HG03103 (cell line): ENCODE data around the gene IRAK1.
A peak's percentile ranks its signal among the peaks of the same experiment; 100 is the strongest.

Experiments
- ATAC-seq: cut with Tn5 transposase; IDR thresholded peaks from one replicate; pipeline ENCODE4 v1.9.1; 2021; ENCODE audit warnings: low read depth; ENCODE audit not compliant: unreplicated experiment

Gene IRAK1

GRCh38 chrX:154022108-154022507 is 2.4 kb upstream of the IRAK1 start:
- no peak for ATAC-seq

GRCh38 chrX:154021131-154021611 is 1.5 kb upstream of the IRAK1 start:
- ATAC-seq = no peak

DNA sequence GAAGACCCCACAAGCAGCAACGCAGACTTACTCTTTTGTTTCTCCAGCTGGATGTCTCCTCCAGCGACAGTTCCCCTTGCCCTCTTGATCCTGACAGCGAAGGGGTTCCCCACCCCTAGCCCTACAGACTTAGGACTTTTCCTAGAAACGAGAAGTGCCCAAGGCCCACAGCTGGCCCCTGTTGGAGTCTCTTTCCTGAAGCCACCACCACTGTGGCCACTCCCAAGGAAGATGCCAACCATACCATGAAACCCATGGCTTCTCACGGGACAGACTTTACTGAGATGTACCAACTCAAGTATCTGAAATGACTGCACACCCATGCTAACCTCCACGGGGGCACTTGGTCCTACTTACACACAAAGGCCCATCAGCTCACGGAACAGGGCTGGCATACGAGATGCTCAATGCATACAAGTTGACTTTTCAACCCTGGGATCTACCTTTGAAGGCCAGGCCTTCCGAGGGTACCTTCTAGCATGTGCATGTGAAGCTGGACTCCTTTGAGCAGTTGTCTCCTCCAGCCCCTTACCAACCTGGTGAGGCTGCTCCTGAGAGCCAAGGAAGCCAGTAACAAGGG is 924 bp upstream of the IRAK1 start:
- no peak for ATAC-seq

DNA sequence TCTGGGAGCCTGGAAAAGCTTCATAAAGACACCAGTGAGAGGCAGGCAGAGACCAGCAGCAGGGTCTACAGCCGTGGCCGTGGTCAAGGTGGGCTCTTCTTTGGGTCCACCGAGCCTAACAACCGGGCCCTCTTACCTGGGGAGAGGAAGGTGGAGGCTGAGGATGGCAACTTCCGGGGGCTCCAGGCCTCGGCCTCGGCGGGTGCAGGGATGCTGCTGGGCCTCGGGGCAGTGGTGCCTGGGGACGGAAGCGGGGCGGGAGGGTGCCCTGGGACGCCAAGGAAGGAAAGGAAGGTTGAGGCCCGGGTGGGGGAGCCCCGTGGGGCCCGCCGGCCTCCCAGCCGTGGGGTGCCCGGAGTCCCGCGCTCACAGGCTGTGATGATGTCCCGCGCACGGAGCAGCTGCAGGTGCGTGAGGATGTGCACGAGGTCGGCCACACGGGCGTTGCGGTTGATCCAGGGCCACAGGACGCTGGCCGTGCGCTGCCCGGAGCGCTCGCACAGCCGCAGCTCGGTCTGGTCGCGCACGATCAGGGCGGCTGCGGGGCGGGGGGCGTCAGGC is 561 bp downstream of the IRAK1 start:
- peak; percentile 14 for ATAC-seq

DNA sequence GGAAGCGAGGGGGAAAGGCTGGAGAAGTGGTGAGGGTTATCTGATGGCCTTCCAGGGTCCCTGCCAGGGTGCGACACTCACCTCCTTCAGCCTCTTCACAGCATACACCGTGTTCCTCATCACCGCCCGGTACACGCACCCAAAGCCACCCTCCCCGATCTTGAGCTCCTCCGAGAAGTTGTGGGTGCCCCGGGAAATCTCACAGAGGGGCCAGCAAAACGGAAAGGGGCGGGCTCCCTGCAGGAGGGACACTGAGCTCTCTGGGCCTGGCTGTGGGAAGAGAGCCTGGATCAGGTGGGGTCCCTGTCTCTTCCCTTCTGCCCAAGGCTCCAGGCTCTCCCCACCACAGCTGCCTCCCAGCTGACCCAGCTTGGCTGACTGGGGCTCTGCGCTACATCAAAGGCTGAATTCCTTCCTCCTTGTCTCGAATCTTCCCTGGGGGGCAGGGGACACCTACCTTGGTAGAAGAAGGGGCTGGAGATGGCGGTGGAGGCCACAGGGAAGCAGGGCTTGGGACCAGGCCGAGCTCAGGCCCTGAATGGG is 1.1 kb downstream of the IRAK1 start:
- no peak for ATAC-seq

- ATAC-seq = no peak
These were observed 1.8 kb downstream of the IRAK1 start for GRCh38 chrX:154017766-154018517.

DNA sequence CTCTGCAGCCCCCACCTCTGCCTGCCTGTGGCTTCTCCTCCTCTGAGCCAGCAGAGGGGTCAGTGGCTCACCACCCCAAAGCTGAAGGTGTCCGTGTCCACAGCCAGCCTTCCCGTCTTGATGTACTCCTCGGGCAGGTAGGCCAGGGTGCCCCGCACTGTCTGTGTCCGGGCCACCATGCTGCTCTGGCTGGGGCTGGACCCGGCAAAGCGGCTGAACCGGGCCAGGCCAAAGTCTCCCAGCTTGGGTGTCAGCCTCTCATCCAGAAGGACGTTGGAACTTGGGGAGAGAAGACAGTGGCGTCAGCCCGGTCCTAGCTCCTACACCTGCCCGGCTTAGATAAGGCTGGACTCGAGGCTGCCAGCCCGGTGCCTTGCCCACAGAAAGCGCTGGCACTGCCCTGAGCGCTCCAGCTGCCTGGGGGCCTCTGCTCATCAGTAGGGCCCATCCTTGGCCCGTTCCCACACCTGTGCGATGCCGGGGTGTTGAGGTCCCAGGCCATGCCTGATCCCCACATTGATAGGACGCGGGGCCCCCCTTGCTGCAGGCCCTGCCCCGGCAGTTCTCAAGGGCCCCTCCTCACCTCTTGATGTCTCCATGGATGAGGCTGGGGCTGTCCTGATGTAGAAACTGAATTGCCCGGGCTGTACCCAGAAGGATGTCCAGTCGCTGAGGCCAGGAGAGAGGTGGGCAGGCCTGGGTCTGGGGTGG is 3.2 kb downstream of the IRAK1 start:
- no peak for ATAC-seq

DNA sequence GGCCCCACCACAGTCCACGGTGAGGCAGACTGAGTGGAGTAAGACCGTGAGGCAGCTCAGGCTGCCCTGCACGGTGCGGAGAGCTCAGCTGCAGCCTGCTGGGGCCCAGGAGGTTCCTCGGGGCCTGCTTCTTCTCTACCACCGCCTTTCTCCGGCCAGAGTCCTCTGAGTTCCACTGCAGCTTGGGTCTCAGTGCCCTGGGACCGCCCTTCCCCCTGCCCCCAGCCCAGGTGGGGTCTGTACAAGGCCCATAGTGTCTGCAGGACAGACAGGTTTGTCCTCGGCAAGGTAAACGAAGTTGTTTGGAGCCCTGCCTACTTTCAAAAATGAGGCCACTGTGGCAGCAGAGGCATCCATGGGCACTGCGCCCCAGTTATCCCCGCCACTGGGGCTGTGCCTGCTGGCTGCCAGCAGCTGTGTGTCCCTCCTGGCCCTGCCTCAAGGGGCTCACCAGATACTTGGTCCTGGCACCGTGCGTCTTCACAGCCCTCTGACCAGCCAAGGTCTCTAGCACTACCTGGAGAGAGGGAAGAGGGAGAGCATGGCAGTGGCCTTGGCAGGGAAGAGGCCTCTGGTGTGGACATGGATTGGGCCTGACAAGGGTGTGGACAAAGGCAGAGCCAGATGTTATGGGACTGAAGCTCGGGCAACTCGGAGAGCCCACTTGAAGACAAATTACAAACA is 4.0 kb downstream of the IRAK1 start:
- ATAC-seq = no peak

DNA sequence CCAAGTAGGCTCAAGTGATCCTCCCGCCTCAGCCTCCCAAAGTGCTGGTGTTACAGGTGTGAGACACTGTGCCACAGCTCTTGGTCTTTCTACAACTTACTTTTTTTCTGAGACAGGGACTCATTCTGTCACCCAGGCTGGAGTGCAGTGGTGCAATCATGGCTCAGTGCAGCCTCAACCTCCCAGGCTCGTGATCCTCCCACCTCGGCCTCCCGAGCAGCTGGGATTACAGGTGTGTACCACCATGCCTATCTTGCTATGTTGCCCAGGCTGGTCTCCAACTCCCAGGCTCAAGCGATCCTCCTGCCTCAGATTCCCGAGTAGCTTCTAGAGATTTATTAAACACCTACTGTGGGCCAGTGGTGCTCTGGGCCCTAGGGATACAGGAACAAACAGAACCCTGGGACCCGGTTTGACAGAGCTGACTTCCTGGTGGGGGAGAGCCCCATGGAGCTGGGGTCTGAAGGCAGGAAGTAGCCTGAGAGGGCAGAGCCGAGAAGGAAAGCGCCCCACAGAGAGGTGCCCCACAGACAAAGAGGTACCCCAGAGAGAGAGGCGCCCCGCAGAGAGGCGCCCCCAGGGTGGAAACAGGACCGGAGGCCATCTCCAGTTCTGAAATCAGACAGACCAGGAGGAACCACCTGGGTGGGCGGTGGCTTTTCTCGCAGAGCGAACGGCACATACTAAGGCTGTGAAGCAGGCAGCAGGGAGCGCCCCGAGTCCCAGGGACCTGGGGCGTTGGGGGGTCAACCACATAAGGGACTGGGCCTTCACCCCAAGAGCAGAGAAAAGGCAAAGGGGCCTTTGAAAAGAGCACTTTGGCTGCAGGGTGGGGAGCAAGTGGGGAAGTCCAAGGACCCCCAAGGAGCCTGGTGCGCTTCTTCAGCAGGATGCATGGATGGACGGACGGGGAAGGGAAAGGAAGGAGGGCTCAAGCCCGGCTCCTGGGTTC is 5.0 kb downstream of the IRAK1 start:
- no peak for ATAC-seq

DNA sequence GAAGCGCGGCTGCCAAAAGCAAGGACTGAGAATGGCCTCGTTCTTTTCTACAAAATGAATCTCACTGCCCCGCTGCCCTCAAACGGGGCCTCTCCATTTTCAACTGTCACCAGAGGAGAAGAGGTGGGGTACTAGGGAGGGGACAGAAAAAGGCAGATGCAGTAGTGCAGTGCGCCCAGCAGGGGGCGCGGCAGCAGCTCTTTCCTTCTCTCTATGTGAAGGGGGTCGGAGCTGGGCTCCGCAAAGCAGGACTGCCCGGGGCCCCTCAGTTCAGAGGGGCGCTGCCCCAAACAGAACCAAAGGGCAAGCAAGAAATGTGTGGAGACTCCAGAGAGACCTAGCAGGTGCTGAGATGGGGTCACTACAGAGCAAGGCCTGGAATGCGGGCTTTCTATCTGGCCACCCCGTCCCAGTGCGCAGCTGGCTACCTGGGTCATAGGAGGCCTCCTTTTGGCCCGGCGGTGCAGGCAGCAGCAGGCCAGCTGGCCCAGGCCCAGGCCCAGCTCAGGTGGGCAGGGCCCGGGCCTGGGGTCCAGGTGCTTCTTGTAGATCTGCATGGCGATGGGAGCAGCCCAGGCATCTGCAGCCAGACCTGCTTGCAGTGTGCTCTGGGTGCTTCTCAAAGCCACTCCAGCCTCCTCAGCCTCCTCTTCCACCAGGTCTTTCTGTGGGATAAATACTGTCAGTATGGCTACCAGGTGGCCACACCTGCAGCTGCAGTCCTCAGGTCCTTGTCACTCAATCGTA is 5.9 kb downstream of the IRAK1 start:
- ATAC-seq = no peak

DNA sequence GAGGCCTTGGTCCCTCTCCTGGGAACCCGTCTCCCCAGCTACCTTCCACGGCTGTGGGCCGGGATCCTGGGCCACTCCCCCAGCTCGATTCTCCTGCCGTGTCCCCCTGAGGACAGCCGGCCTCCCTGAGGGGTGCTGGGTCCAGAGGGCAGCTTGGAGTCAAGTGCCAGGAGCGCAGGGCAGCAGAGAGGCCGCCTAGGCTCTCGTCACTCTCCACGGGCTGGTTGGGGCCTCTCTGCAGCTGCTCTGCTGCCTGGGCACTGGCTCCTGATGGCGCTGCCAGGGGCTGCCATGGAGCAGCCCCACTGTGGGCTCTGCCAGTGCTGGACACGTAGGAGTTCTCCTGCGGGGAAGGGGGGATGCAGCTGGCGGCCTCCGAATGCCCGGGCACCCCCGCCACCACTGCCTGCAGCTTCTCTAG is 6.7 kb downstream of the IRAK1 start:
- no peak for ATAC-seq

DNA sequence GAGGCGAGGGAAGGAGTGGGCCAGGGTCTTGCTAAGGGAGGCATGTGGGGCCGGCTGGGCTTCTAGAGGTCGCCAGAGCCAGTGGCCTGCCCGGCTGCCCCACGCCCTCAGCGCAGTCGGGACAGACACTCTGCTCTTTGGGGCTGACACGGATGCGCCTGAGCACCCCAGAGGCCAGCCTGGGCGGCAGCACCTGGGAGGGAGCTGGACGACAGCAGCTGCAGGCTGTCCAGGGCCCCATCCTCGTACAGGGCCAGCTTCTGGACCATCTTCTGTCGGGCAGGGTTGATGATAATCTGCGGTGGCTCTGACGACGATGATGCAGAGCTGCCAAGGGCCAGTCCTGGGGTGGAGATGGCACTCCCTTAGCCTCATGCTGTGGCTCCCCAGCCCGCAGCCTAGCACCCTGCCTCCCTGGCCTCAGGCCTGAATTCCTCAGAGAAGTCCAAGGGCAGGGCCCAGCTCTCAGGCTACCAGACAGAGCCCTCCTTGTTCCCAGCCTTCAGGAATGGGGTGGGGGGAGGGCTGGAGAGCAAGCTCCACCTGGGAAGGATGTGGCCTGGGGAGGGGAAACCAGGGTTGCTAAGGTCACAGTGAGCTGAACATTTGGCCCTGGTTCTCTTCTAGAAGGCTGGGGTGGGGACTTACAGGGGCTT is 7.2 kb downstream of the IRAK1 start:
- no peak for ATAC-seq

- no peak for ATAC-seq
These were observed 8.0 kb downstream of the IRAK1 start for GRCh38 chrX:154011376-154012335.

DNA sequence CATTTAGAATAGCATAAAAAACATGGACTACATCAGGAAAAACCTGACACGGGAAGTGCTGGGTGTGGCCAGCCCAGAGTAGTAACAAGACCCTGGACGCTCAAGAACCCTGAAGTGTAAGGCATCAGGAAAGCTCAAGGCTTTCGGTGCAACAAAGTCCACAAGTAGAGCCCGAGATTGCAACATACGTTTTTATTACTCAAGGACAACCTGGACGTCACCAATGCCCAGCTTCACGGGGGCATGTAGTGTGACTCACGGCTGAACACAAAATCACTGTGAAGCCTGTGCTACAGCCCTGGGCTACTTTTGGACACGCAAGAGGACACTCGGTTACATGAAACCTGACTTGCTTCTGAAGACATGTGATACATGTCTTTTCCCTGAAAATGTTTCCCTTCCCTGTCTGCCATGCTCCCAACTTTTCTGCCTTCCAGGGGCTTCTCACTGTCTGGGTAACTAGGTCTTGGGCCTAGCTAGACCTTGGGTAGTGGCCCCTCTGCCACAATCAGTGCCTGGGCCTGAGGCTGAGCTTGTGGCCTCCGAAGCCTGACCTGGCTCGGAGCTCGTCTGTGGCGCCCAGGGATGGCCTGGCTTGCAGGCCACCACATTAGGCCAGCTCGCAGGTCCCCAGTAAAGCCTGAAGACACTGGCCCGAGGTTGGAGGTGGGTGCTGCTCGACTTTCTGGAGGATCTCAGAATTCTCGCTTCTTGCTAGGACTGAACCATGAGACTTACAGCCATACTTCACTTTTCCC is 9.2 kb downstream of the IRAK1 start:
- no peak for ATAC-seq

DNA sequence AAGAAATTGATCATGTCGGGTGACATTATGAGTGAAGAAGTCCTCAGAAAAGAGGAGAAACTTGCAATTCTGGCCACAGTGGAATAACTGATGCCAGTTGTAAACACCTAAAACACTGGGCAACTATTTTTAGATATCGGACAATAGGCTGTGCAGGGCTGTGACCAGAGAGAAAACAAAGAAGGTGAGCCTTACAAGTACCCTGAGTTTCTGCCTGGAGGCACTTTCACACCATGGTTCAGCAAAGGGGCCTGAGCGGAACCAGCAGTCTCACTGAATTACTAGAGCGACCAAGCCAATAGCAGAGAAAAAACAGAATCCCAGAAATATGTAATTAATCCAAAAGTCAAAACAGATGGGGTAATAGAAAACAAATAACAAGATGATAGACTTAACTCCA is 11.2 kb downstream of the IRAK1 start:
- ATAC-seq = no peak

- no peak for ATAC-seq
These were observed 12.8 kb downstream of the IRAK1 start for GRCh38 chrX:154006947-154007346.
